ENCODE measurements around the gene EIF3L. TPM values are rescaled to one million over a fixed set of nuclear protein-coding genes. Genes with fewer than 3 reads are reported as not detected.

The EIF3L gene
- polyA plus RNA-seq, 1 donor from 2014 or later, result 352 TPM

- TF ChIP-seq REST (IDR thresholded peaks at IDR 0.05; ENCODE audit: borderline replicate concordance) (no peak), EP300 (conservative IDR thresholded peaks at IDR 0.05; ENCODE audit: poor library complexity, severe bottlenecking) (no peak), MXI1 (conservative IDR thresholded peaks at IDR 0.05; ENCODE audit: poor library complexity, severe bottlenecking) (no peak), RAD21 (conservative IDR thresholded peaks at IDR 0.05) (no peak), TAF1 (IDR thresholded peaks at IDR 0.05; ENCODE audit: low read depth) (no peak), CTCF (IDR thresholded peaks at IDR 0.05; ENCODE audit: poor library complexity, severe bottlenecking) (no peak), SMC3 (conservative IDR thresholded peaks at IDR 0.05; ENCODE audit: poor library complexity) (no peak)
- Histone ChIP-seq H3K36me3 (ENCODE audit: insufficient read depth, low read length) (no peaks in the 10 kb centered on the region), H3K9ac (ENCODE audit: low read length) (no peak overlapping the region)
Measured at GRCh38 chr22:37910890-37911672, 61.9 kb downstream of the EIF3L start.

GRCh38 chr22:37911697-37912096, 62.5 kb downstream of the EIF3L start:
- no peaks in the 10 kb centered on the region for H3F3A ChIP-seq (ENCODE audit: insufficient read depth, low read length, poor library complexity, severe bottlenecking)
- TF ChIP-seq SMC3 (conservative IDR thresholded peaks at IDR 0.05; ENCODE audit: poor library complexity), result no peak
- TF ChIP-seq REST (IDR thresholded peaks at IDR 0.05; ENCODE audit: borderline replicate concordance), result no peak
- TF ChIP-seq POLR2AphosphoS5 (IDR thresholded peaks at IDR 0.05), result no peak
- TF ChIP-seq RAD21 (conservative IDR thresholded peaks at IDR 0.05), result no peak
- TF ChIP-seq MXI1 (conservative IDR thresholded peaks at IDR 0.05; ENCODE audit: poor library complexity, severe bottlenecking), result no peak
- no peak for TF ChIP-seq CTCF (IDR thresholded peaks at IDR 0.05; ENCODE audit: poor library complexity, severe bottlenecking)
- TF ChIP-seq TAF1 (IDR thresholded peaks at IDR 0.05; ENCODE audit: low read depth), result no peak
- no peak for TF ChIP-seq EP300 (conservative IDR thresholded peaks at IDR 0.05; ENCODE audit: poor library complexity, severe bottlenecking)
- no peak for TF ChIP-seq EZH2 (IDR thresholded peaks at IDR 0.05; ENCODE audit: borderline replicate concordance, insufficient read depth, low read length, poor library complexity, severe bottlenecking)
- no peak overlapping the region for H3K9ac ChIP-seq (ENCODE audit: low read length)
- no peaks in the 10 kb centered on the region for H3K9me2 ChIP-seq (ENCODE audit: insufficient read depth, low read length)
- H2AFZ ChIP-seq (ENCODE audit: low read depth, low read length), result no peak overlapping the region
- no peak overlapping the region for H3K27ac ChIP-seq (ENCODE audit: low read length)
- H3K79me2 ChIP-seq (replicated peaks; ENCODE audit: insufficient read depth, low read length), result no peaks in the 10 kb centered on the region
- H4K20me1 ChIP-seq (ENCODE audit: insufficient read depth), result no peaks in the 10 kb centered on the region
- H3K36me3 ChIP-seq (ENCODE audit: insufficient read depth, low read length), result no peaks in the 10 kb centered on the region
- H3K4me3 ChIP-seq (ENCODE audit: low read length), result no peak overlapping the region
- H3K9me3 ChIP-seq (ENCODE audit: low read length), result no peaks in the 10 kb centered on the region
- no peak overlapping the region for H3K4me2 ChIP-seq (ENCODE audit: low read length)
- H3K27me3 ChIP-seq (ENCODE audit: insufficient read depth, low read depth, low read length), result no peaks in the 10 kb centered on the region

More at GRCh38 chr22:37910890-37911672, 61.9 kb downstream of the EIF3L start:
- Histone ChIP-seq H3K4me3 (ENCODE audit: low read length) (no peak overlapping the region), H3K9me3 (ENCODE audit: low read length) (no peaks in the 10 kb centered on the region), H3K79me2 (replicated peaks; ENCODE audit: insufficient read depth, low read length) (no peaks in the 10 kb centered on the region), H3K27me3 (ENCODE audit: insufficient read depth, low read depth, low read length) (no peaks in the 10 kb centered on the region), H2AFZ (ENCODE audit: low read depth, low read length) (no peak overlapping the region), H3F3A (ENCODE audit: insufficient read depth, low read length, poor library complexity, severe bottlenecking) (no peaks in the 10 kb centered on the region), H3K27ac (ENCODE audit: low read length) (no peak overlapping the region), H4K20me1 (ENCODE audit: insufficient read depth) (no peaks in the 10 kb centered on the region), H3K4me2 (ENCODE audit: low read length) (no peak overlapping the region), H3K9me2 (ENCODE audit: insufficient read depth, low read length) (no peaks in the 10 kb centered on the region)
